ENCODE results near the gene NR1I3.

Gene NR1I3

DNA sequence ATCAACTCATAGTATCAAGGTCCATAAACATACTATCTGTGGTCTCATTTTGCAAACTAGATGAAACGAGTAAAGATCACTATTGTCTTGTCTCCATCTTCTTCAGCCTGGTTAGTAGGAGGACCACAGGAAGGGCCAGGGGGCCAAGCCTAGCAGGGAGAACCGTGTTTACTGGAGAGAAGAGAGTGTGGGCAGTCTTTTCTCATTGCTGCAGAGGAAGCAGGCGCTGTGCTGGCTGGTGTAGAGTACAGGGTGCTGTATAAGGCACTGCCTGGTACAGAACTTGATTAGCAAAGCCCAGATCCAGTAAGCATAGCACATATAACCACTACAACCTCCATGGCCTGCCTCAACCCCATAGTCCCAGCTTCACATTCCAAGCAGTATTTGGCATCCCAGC lies 50.7 kb downstream of the NR1I3 start (continued):
- TF ChIP-seq, protein P1, sequence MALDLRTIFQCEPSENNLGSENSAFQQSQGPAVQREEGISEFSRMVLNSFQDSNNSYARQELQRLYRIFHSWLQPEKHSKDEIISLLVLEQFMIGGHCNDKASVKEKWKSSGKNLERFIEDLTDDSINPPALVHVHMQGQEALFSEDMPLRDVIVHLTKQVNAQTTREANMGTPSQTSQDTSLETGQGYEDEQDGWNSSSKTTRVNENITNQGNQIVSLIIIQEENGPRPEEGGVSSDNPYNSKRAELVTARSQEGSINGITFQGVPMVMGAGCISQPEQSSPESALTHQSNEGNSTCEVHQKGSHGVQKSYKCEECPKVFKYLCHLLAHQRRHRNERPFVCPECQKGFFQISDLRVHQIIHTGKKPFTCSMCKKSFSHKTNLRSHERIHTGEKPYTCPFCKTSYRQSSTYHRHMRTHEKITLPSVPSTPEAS (tag by site-specific recombination; IDR thresholded peaks at IDR 0.05) = no peak
- TF ChIP-seq, protein P2, sequence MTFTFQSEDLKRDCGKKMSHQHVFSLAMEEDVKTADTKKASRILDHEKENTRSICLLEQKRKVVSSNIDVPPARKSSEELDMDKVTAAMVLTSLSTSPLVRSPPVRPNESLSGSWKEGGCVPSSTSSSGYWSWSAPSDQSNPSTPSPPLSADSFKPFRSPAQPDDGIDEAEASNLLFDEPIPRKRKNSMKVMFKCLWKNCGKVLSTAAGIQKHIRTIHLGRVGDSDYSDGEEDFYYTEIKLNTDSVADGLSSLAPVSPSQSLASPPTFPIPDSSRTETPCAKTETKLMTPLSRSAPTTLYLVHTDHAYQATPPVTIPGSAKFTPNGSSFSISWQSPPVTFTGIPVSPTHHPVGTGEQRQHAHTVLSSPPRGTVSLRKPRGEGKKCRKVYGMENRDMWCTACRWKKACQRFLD (tag by site-specific recombination; IDR thresholded peaks at IDR 0.05) = no peak
- TF ChIP-seq GLIS1 (tag by site-specific recombination; IDR thresholded peaks at IDR 0.05) = no peak
- no peak for TF ChIP-seq ZNF776 (tag by site-specific recombination; IDR thresholded peaks at IDR 0.05; ENCODE audit: borderline replicate concordance)
- TF ChIP-seq ZNF248 (tag by site-specific recombination; IDR thresholded peaks at IDR 0.05) = no peak
- TF ChIP-seq, protein P3, sequence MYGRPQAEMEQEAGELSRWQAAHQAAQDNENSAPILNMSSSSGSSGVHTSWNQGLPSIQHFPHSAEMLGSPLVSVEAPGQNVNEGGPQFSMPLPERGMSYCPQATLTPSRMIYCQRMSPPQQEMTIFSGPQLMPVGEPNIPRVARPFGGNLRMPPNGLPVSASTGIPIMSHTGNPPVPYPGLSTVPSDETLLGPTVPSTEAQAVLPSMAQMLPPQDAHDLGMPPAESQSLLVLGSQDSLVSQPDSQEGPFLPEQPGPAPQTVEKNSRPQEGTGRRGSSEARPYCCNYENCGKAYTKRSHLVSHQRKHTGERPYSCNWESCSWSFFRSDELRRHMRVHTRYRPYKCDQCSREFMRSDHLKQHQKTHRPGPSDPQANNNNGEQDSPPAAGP (tag by site-specific recombination; IDR thresholded peaks at IDR 0.05) = no peak
- TF ChIP-seq ZNF76 (tag by site-specific recombination; IDR thresholded peaks at IDR 0.05; ENCODE audit: borderline replicate concordance, low read depth) = no peak

DNA sequence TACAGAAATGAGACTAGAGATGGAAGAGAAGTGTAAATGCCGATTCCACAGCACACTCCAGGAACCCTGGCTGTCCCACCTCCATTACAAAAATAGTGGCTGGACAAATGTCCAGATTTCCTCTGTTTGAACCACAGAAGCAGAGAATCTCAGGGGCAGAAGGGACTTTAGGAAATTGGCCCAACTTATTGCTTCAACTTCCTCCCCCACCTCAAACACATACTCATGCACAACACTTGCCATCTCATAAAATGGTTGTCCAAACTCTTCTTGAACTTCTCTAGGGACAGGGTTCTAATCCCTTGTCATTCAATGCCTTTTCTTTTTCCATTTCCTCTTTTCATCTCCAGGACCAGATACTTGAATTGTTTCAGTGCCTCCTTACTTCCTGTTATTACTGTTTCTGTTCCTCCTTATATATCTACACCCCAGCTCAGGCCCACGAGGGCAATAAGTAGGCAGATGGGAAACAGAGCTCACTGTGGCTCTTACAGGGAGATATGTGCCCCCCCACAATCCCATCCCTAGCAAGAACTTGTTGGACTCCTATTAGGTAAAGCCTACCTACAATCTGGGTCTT lies 52.2 kb downstream of the NR1I3 start:
- POLR2A ChIA-PET = interaction anchor here (1.0 kb wide), 1 partner anchor 16 kb away, joined by 3 read pairs; the partner anchor contains the start of gene NDUFS2
- no peaks in the 10 kb centered on the region for H3K36me3 ChIP-seq (ENCODE audit: control insufficient read depth in 2 of 2, insufficient read depth in 1 of 2, low read length in 2 of 2)
- no peaks in the 10 kb centered on the region for H3K4me1 ChIP-seq (ENCODE audit: control insufficient read depth, insufficient read depth, low read length)
- no peak overlapping the region for H3K27ac ChIP-seq (ENCODE audit: extremely low read depth, low read depth, low read length)
- H3K4me3 ChIP-seq (ENCODE audit: low read depth, low read length) = no peak overlapping the region
- CTCF ChIA-PET = interaction anchor here (0.6 to 1.9 kb wide), 4 partner anchors 21 to 40 kb away, joined by 3 to 8 read pairs (median 4); partner anchors contain the start of genes PPOX and TOMM40L
- H3K9me3 ChIP-seq (ENCODE audit: control insufficient read depth, insufficient read depth, low read depth, low read length) = no peaks in the 10 kb centered on the region
- TF ChIP-seq, protein P4, sequence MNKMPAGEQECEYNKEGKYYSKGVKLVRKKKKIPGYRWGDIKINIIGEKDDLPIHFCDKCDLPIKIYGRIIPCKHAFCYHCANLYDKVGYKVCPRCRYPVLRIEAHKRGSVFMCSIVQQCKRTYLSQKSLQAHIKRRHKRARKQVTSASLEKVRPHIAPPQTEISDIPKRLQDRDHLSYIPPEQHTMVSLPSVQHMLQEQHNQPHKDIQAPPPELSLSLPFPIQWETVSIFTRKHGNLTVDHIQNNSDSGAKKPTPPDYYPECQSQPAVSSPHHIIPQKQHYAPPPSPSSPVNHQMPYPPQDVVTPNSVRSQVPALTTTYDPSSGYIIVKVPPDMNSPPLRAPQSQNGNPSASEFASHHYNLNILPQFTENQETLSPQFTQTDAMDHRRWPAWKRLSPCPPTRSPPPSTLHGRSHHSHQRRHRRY (tag by site-specific recombination; IDR thresholded peaks at IDR 0.05) = no peak
- TF ChIP-seq, protein P5, sequence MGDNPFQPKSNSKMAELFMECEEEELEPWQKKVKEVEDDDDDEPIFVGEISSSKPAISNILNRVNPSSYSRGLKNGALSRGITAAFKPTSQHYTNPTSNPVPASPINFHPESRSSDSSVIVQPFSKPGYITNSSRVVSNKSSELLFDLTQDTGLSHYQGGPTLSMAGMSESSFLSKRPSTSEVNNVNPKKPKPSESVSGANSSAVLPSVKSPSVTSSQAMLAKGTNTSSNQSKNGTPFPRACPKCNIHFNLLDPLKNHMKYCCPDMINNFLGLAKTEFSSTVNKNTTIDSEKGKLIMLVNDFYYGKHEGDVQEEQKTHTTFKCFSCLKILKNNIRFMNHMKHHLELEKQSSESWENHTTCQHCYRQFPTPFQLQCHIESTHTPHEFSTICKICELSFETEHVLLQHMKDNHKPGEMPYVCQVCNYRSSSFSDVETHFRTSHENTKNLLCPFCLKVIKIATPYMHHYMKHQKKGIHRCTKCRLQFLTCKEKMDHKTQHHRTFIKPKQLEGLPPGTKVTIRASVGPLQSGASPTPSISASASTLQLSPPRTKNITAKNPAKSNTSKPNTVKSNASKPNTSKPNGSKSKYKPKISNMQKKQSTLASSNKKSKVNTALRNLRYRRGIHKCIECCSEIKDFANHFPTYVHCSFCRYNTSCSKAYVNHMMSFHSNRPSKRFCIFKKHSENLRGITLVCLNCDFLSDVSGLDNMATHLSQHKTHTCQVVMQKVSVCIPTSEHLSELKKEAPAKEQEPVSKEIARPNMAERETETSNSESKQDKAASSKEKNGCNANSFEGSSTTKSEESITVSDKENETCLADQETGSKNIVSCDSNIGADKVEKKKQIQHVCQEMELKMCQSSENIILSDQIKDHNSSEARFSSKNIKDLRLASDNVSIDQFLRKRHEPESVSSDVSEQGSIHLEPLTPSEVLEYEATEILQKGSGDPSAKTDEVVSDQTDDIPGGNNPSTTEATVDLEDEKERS (tag by site-specific recombination; IDR thresholded peaks at IDR 0.05) = no peak
- TF ChIP-seq ZNF571 (tag by site-specific recombination; IDR thresholded peaks at IDR 0.05) = no peak
- TF ChIP-seq ZNF354C (tag by site-specific recombination; IDR thresholded peaks at IDR 0.05; ENCODE audit: borderline replicate concordance, low read depth) = no peak
- TF ChIP-seq, protein P6, sequence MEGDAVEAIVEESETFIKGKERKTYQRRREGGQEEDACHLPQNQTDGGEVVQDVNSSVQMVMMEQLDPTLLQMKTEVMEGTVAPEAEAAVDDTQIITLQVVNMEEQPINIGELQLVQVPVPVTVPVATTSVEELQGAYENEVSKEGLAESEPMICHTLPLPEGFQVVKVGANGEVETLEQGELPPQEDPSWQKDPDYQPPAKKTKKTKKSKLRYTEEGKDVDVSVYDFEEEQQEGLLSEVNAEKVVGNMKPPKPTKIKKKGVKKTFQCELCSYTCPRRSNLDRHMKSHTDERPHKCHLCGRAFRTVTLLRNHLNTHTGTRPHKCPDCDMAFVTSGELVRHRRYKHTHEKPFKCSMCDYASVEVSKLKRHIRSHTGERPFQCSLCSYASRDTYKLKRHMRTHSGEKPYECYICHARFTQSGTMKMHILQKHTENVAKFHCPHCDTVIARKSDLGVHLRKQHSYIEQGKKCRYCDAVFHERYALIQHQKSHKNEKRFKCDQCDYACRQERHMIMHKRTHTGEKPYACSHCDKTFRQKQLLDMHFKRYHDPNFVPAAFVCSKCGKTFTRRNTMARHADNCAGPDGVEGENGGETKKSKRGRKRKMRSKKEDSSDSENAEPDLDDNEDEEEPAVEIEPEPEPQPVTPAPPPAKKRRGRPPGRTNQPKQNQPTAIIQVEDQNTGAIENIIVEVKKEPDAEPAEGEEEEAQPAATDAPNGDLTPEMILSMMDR (tag by site-specific recombination; IDR thresholded peaks at IDR 0.05) = no peak
- TF ChIP-seq ZNF660 (tag by site-specific recombination; IDR thresholded peaks at IDR 0.05) = no peak
- TF ChIP-seq ZNF558 (tag by site-specific recombination; IDR thresholded peaks at IDR 0.05) = no peak
- TF ChIP-seq, protein P7, sequence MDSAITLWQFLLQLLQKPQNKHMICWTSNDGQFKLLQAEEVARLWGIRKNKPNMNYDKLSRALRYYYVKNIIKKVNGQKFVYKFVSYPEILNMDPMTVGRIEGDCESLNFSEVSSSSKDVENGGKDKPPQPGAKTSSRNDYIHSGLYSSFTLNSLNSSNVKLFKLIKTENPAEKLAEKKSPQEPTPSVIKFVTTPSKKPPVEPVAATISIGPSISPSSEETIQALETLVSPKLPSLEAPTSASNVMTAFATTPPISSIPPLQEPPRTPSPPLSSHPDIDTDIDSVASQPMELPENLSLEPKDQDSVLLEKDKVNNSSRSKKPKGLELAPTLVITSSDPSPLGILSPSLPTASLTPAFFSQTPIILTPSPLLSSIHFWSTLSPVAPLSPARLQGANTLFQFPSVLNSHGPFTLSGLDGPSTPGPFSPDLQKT (IDR thresholded peaks at IDR 0.05; ENCODE audit: borderline replicate concordance, low read depth, low read length) = no peak
- TF ChIP-seq, protein P8, sequence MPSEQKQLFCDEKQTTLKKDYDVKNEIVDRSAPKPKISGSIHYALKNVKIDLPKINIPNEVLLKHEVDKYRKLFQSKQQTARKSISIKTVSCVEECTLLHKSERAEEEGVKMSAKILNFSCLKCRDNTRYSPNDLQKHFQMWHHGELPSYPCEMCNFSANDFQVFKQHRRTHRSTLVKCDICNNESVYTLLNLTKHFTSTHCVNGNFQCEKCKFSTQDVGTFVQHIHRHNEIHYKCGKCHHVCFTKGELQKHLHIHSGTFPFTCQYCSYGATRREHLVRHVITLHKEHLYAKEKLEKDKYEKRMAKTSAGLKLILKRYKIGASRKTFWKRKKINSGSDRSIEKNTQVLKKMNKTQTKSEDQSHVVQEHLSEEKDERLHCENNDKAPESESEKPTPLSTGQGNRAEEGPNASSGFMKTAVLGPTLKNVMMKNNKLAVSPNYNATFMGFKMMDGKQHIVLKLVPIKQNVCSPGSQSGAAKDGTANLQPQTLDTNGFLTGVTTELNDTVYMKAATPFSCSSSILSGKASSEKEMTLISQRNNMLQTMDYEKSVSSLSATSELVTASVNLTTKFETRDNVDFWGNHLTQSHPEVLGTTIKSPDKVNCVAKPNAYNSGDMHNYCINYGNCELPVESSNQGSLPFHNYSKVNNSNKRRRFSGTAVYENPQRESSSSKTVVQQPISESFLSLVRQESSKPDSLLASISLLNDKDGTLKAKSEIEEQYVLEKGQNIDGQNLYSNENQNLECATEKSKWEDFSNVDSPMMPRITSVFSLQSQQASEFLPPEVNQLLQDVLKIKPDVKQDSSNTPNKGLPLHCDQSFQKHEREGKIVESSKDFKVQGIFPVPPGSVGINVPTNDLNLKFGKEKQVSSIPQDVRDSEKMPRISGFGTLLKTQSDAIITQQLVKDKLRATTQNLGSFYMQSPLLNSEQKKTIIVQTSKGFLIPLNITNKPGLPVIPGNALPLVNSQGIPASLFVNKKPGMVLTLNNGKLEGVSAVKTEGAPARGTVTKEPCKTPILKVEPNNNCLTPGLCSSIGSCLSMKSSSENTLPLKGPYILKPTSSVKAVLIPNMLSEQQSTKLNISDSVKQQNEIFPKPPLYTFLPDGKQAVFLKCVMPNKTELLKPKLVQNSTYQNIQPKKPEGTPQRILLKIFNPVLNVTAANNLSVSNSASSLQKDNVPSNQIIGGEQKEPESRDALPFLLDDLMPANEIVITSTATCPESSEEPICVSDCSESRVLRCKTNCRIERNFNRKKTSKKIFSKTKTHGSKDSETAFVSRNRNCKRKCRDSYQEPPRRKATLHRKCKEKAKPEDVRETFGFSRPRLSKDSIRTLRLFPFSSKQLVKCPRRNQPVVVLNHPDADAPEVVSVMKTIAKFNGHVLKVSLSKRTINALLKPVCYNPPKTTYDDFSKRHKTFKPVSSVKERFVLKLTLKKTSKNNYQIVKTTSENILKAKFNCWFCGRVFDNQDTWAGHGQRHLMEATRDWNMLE (tag by site-specific recombination; conservative IDR thresholded peaks at IDR 0.05; ENCODE audit: low read depth) = no peak
- no peak for TF ChIP-seq ZNF701 (tag by site-specific recombination; IDR thresholded peaks at IDR 0.05)
- TF ChIP-seq ZNF658 (tag by site-specific recombination; IDR thresholded peaks at IDR 0.05) = no peak
- no peak for TF ChIP-seq SCRT2 (tag by site-specific recombination; IDR thresholded peaks at IDR 0.05)
- TF ChIP-seq ZNF19 (tag by site-specific recombination; IDR thresholded peaks at IDR 0.05; ENCODE audit: low read depth) = no peak

Measured in HEK293 (cell line).